HG03378 (cell line): ENCODE results near the gene ZBTB9.
"Not testable (repeated sequence)": the region's sequence is repeated elsewhere in the genome, so short reads cannot be mapped to it uniquely, and the experiment has no call there.

ENCODE experiments used
- ATAC-seq: cut with Tn5 transposase; IDR thresholded peaks from one replicate; pipeline ENCODE4 v1.9.1; 2021; ENCODE audit warnings: mild to moderate bottlenecking, moderate library complexity; ENCODE audit not compliant: unreplicated experiment

ZBTB9 gene

DNA sequence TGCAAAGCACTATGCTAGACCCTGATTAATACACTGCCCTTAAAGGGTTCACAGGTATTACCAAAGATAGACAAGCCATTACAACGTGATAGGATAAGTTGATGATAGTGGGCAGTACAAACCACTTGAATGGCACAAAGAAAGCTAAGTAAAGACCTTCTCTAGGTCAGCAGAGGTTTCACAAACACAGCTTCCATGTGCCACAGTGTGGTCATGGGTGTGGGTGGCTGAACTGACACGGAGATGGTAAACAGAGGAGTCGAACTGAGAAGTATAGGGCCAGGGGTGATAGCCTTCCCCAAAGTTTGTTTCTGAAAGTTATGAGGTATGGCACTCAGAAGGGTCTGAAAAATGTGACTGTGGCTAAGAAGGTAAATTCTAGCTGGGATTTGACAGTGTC is 4.3 kb downstream of the ZBTB9 start:
- ATAC-seq: no peak

DNA sequence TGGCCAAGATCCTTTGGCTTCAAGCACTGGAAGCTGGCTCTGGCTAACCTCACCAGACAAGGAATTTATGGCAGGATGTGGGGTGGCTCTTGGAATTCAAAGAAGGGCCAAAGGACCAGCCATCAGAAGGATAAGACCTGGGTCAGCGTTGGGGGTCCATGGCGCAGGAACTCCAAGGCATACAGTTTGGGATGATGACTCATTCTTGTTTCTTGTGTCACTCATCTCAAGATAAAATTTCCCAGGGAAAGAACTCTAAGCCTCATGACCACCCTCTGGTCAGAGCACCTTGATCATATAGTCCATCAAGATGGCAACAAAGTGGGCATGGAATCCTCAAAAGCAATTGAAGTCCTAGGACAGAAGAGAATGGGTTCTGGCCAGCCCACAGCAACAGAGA is 4.8 kb downstream of the ZBTB9 start:
- no peak for ATAC-seq

DNA sequence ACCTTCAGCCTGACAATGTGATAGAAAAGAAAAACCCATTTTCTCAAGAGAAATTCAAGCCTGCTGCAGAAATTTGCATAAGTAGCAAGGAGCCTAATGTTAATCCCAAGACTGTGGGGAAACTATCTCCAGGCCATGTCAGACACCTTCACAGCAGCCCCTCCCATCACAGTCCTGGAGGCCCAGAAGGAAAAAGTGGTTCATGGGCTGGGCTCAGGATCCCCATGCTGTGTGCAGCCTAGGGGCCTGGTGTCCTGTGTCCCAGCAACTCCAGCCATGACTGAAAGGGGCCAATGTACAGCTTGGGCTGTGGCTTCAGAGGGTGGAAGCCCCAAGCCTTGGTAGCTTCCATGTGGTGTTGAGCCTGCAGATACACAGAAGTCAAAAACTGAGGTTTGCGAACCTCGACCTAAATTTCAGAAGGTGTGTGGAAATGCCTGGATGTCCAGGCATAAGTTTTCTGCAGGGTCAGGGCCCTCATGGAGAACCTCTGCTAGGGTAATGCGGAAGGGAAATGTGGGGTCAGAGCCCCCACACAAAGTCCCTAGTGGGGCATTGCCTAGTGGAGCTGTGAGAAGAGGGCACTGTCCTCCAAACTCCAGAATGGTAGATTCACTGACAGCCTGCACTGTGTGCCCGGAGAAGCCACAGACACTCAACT is 11.8 kb downstream of the ZBTB9 start:
- ATAC-seq: no peak

- ATAC-seq: no peak
These were observed 12.7 kb downstream of the ZBTB9 start for GRCh38 chr6:33467091-33467490.

GRCh38 chr6:33469661-33470060 is 15.3 kb downstream of the ZBTB9 start:
- ATAC-seq: no peak

GRCh38 chr6:33477864-33478263 is 23.5 kb downstream of the ZBTB9 start:
- ATAC-seq: no peak

GRCh38 chr6:33481192-33481591 is 26.8 kb downstream of the ZBTB9 start:
- no peak for ATAC-seq

DNA sequence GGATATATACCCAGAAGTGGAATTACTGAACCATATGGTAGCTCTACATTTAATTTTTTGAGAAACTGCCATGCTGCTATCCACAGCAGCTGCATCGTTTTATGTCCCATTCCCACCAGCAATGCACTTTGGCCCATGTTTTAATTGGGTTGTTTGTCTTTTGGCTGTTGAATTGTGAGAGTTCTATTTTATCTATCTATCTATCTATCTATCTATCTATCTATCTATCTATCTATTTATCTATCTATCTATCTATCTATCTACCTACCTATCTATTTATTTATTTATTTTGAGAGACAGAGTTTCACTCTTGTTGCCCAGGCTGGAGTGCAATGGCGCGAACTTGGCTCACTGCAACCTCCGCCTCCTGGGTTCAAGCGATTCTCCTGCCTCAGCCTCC is 28.2 kb downstream of the ZBTB9 start:
- ATAC-seq: not testable (repeated sequence)

GRCh38 chr6:33483678-33484077 is 29.3 kb downstream of the ZBTB9 start:
- ATAC-seq: no peak

GRCh38 chr6:33484673-33485262 is 30.4 kb downstream of the ZBTB9 start:
- ATAC-seq: not testable (repeated sequence)

DNA sequence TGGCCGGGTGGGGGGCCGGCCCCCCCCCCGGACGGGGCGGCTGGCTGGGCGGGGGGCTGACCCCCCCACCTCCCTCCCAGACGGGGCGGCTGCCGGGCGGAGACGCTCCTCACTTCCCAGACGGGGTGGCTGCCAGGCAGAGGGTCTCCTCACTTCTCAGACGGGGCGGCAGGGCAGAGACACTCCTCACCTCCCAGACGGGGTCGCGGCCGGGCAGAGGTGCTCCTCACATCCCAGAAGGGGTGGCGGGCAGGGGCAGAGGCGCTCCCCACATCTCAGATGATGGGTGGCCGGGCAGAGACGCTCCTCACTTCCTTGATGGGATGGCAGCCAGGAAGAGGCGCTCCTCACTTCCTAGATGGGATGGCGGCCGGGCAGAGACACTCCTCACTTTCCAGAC is 31.3 kb downstream of the ZBTB9 start:
- not testable (repeated sequence) for ATAC-seq

DNA sequence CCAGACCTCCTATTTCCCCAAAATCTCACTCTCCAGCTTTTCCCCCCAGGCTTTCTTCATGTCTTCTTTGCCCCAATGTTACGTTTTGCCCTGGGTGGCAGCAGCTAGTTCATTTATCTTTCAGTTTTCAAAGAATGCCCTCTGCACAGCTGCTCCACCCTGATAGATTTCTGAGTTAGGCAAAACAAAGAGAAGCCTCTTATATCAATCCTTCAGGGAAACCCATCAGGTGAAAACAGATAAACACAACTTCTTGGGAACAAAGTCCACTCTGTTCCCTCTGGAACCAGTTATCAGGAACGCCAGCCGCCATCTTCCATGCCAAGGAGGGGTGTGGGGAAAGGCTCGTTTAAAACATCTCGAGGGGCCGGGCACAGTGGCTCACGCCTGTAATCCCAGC is 34.0 kb downstream of the ZBTB9 start:
- ATAC-seq: no peak

DNA sequence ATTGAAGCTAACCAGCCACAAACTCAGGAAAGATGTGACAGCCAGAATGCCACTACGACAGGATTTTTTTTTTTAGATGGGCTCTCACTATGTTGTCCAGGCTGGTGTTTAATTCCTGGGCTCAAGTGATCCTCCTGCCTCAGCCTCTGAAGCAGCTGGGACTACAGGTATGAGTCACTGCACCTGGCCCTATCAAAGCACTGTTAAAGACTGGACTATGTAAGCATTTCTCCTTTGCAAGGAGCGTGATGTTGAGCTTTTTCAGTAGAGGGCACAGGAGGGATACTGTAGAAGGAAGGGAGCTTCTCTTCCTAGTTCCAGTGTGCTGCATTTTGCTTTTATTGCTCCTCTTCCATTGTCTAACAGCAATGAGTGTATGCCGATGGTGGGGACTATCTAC is 35.8 kb downstream of the ZBTB9 start:
- no peak for ATAC-seq

DNA sequence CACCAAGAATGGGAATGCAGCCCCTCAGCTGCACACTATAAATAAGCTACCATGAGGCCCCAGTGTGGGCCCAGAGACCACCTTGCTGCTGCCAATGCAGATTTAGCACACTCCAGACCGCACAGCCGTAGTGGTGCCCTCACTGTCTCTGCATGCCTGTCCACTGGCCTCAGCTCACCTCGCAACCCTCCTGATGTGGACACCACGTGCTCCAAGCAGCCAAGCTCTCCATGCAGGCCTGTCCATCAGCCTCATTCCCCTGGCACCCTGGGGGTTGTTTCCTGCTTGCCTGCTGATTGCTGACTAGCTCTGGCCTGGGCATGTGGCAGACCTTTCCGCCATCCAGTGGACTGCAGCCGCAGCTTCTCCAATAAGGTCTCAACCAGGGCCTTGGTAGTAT is 36.2 kb downstream of the ZBTB9 start:
- ATAC-seq: no peak

- no peak for ATAC-seq
These were observed 37.7 kb downstream of the ZBTB9 start for GRCh38 chr6:33492093-33492492.

- no peak for ATAC-seq
These were observed 42.8 kb downstream of the ZBTB9 start for GRCh38 chr6:33497157-33497556.

DNA sequence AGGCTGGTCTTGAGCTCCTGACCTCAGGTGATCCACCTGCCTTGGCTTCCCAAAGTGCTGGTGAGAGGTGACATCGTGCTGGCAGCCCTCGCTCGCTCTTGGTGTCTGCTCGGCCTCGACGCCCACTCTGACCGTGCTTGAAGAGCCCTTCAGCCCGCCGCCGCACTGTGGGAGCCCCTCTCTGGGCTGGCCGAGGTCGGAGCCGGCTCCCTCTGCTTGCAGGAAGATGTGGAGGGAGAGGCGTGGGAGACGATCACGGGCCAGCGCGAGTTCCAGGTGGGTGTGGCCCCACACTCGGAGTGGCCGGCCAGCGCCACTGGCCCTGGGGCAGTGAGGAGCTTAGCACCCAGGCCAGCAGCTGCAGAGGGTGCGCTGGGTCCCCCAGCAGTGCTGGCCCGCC is 48.1 kb downstream of the ZBTB9 start:
- ATAC-seq: no peak

DNA sequence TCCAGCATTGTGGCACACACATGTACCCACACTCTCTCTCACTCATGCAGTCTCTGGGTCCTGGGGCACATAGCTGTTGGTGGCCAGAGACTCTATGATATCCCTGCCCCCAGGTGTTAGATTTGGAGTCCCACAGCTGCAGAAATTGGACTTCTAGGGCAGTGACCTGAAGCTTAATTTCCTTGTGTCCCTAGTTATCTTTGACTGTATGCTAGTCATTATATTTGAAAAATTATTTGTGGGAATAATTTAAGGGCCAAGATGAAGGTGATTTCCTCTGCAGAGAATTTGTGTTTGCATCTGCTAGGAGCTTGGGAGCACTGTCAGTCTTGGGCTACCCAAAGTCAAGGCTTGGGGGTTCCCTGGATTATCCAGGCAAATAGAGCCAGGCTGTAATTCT is 50.1 kb downstream of the ZBTB9 start:
- no peak for ATAC-seq

DNA sequence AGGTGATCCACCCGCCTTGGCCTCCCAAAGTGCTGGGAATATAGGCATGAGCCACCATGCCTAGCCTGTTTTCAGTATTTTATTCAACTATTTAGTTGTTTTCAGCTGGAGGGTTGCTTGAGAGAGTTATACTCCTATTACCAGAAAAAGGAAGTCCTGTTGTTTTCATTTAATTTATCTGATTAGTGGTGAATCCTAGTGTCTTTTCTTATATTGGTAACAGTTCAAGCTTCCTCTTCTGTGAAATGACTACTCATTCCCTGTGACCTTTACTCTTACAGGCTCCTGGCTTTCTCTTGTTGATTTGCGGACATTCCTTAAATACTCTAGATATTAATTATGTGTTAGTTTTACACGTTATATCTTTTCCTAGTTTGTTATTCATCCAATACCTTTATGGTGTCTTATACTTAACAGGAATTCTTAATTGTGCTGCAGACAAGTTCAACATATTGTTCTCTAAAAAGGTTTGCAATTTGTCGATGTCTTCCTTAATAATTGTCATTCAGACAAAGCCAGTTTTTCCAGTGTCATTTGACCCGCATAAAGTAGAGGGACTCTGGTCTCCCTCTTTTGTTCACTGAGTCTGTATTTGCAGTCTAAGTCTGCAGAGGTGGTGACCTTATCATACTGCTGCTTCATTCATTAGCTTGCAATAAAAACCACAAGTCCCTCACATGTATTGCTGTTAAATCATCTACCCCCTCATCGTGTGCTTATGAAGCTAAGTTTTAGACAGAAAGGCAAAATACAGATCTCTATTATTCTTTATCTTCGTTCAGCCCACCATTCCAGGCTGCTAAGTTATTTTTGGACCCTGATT is 51.4 kb downstream of the ZBTB9 start:
- ATAC-seq: no peak
